Adrenal gland (tissue), 12 donors: Measurements from ENCODE around the gene DCDC2C. TPM values are rescaled to one million over a fixed set of nuclear protein-coding genes. Genes with fewer than 3 reads are reported as not detected.

Experiments used
- DNase-seq, 7 donors: peaks; one replicate each; pipeline ENCODE4 v3.0.0-alpha.2; 2019 to 2020
- H3K27ac ChIP-seq, 5 donors: fragments of 200-600 bp; sonication (generic) in 4 of 5; 1 replicate in 3 of 5; 2 replicates in 2 of 5; pipeline versions ENCODE4 v1.5.1 to v1.8.0; 2016 to 2020; ENCODE audit warnings: mild to moderate bottlenecking in 1 of 5
- H3K27me3 ChIP-seq: fragments of 200-600 bp; 2 replicates; pipeline ENCODE4 v1.8.0; 2021
- H3K36me3 ChIP-seq, 2 donors: fragments of 200-600 bp; replicated peaks in 1 of 2; 1 replicate in 1 of 2; 2 replicates in 1 of 2; pipeline versions ENCODE4 v1.5.1 to v1.8.0; 2018 to 2022
- H3K4me1 ChIP-seq, 2 donors: fragments of 200-600 bp; replicated peaks in 1 of 2; 1 replicate in 1 of 2; 2 replicates in 1 of 2; pipeline versions ENCODE4 v1.5.1 to v1.8.0; 2018 to 2021
- H3K4me3 ChIP-seq, 4 donors: fragments of 200-600 bp; sonication (generic) in 3 of 4; one replicate each; pipeline ENCODE4 v1.5.1; 2016 to 2018
- H3K9me3 ChIP-seq, 3 donors: fragments of 200-600 bp; sonication (generic) in 1 of 3; replicated peaks in 1 of 3; 1 replicate in 2 of 3; 2 replicates in 1 of 3; pipeline versions ENCODE4 v1.5.1 to v1.8.0; 2016 to 2021
- CTCF ChIP-seq, 6 experiments: fragments of 450-650 bp in 4 of 6; fragments of 200-600 bp in 2 of 6; sonication (generic) in 1 of 6; IDR thresholded peaks; 1 replicate in 5 of 6; 2 replicates in 1 of 6; pipeline versions ENCODE4 v1.5.1 to v1.8.0; 2016 to 2021; ENCODE audit warnings: antibody characterized with exemption in 6 of 6, mild to moderate bottlenecking in 2 of 6, moderate library complexity in 1 of 6
- POLR2A ChIP-seq, 2 donors: fragments of 450-650 bp; IDR thresholded peaks; one replicate each; pipeline ENCODE4 v1.6.1; 2017; ENCODE audit warnings: antibody characterized with exemption in 2 of 2, mild to moderate bottlenecking in 2 of 2, moderate library complexity in 1 of 2
- WGBS, 4 donors: extraction: QIAGEN DNeasy Blood & Tissue Kit in 2 of 4; methylation state at CpG; one replicate each; pipeline versions ENCODE4 v1.1.5 to v1.1.7; 2013 to 2017; 5-methylcytosine and 5-hydroxymethylcytosine counted together
- intact Hi-C, 2 donors: fragments of 100-400 bp; cut with DNase I; formaldehyde crosslinking; loops; one replicate each; pipeline versions ENCODE4 v1.14.1 to v1.15.0; 2022 to 2023
- polyA plus RNA-seq, 3 donors: library from polyadenylated mRNA; stranded (reverse); fragments of 200-250 nt in 2 of 3; fragments of 350-450 nt in 1 of 3; fragmentation: Illumina TruSeq in 1 of 3; extraction: RNeasy Lipid Tissue Mini Kit (QIAGEN cat#74804) in 1 of 3; gene quantifications; one replicate each; pipeline ENCODE4 v1.2.3, GENCODE V29; 2013 to 2014
- total RNA-seq, 9 donors: library from RNA; depleted of rRNA in 4 of 9; stranded (reverse); fragments of >200 nt in 4 of 9; fragments of 120-200 nt in 1 of 9; fragmentation: NEBNext Ultra II Directional in 1 of 9; extraction: Animal tissue kit (Norgen Biotek cat#: 25700) in 1 of 9; gene quantifications; one replicate each; pipeline versions ENCODE4 v1.1.0 to v1.2.4, GENCODE V29; 2013 to 2023
- donor health status: healthy with polysubstance abuse.
- donor health status: Bipolar disorder and iron deficiency.
- donor health status: DM: yes; HTN: yes; CAD: no.
- donor health status: DM: no; HTN: no; CAD: no.
- donor health status: DM: no; HTN: no; CAD: no.
- donor health status: DM: yes; HTN: yes; CAD: no.

The DCDC2C gene
- total and polyA plus RNA-seq, 12 donors: 0.18 to 2.0 (median 0.39) TPM; not detected in 6

DNA sequence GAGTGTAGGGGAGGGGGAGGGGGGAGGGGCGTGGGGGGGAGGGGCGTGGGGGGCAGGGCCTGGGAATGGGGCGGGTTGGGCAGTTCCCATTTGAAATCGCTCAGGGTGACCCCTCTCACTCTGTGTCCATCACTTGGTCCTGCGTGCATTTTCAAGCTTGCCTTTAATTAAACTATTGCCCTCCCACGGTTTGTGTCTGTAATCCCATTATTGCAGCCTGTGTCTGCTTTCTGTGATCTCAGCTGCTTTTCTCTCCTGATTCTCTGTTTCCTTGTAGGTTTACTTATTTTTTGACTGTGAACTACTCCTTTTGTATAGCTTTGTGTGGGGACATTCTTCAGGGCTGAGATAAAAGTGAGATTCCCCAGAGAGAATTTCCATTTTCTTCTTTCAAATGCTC, 1.3 kb downstream of the DCDC2C start:
- intact Hi-C loops: no loop called here
- no peak for DNase-seq
- Histone ChIP-seq H3K9me3 (no peaks in the 10 kb centered on the region), H3K4me3 (no peak overlapping the region), H3K4me1 (peaks cover 0 to 6% of the 10 kb centered on the region in 2 donors), H3K27me3 (peaks cover 12% of the 10 kb centered on the region), H3K27ac (no peak overlapping the region), H3K36me3 (no peaks in the 10 kb centered on the region)
- no peak for TF ChIP-seq CTCF (IDR thresholded peaks at IDR 0.05)
- TF ChIP-seq POLR2A (IDR thresholded peaks at IDR 0.05): no peak
- 33 to 54% (median 51%) methylated on average over 3 to 6 of the region's 6 CpGs for WGBS, 4 donors

DNA sequence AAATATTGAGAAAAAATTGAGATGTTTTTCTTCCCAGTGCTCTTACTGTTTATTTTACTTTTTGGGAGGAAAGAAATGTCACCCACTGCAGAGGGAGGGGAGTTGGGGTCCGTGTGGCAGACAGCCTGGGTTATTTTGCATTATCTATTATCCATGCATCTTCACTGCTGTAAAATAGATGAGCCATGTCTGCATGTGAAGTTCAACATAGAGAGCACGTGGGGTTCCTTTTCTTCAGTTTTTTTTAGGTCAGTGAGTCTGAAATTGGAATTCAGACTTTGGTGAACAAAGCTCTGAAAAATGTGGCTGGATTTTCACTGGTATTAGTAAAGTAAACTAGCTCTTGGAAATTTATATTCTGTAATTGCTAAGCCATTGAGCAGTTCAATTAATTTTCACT, 2.4 kb downstream of the DCDC2C start:
- DNase-seq: no peak
- H3K4me3 ChIP-seq: no peak overlapping the region
- WGBS, 4 donors: 24 to 37% (median 26%) methylated on average over 2 of the region's 2 CpGs
- peaks cover 0 to 6% of the 10 kb centered on the region in 2 donors for H3K4me1 ChIP-seq
- TF ChIP-seq CTCF (IDR thresholded peaks at IDR 0.05): no peak
- H3K36me3 ChIP-seq: no peaks in the 10 kb centered on the region
- H3K27ac ChIP-seq: no peak overlapping the region
- peaks cover 12% of the 10 kb centered on the region for H3K27me3 ChIP-seq
- H3K9me3 ChIP-seq: no peaks in the 10 kb centered on the region
- intact Hi-C loops: no loop called here

DNA sequence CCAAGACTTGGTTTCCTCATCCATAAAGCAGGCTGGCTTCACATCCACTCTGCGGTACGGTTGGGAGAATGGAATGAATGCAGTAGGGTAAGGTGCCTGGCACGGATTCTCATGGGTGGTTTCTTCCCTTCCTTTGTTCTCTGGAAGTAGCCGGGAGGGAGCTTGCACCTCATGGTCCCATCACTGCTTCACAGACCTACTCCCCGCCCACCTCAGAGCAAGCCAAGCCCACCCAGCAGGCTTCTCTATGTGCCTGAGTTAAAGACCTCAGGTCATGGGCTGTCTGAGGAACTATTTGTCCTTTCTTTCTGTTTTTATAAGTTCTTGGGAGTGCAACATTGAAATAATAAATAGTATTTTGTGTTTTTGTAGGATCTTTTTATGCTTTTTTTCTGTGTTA, 3.5 kb downstream of the DCDC2C start:
- Histone ChIP-seq H3K4me3 (no peak overlapping the region), H3K27ac (peak overlapping the region in 1 of 5 donors; percentile 47), H3K9me3 (no peaks in the 10 kb centered on the region), H3K36me3 (no peaks in the 10 kb centered on the region), H3K27me3 (peaks cover 12% of the 10 kb centered on the region), H3K4me1 (peaks cover 0 to 6% of the 10 kb centered on the region in 2 donors)
- no peak for DNase-seq
- intact Hi-C loops: no loop called here
- TF ChIP-seq POLR2A (IDR thresholded peaks at IDR 0.05) (no peak), CTCF (IDR thresholded peaks at IDR 0.05) (no peak)
- 60 to 74% (median 67%) methylated on average over 5 of the region's 5 CpGs for WGBS, 4 donors

DNA sequence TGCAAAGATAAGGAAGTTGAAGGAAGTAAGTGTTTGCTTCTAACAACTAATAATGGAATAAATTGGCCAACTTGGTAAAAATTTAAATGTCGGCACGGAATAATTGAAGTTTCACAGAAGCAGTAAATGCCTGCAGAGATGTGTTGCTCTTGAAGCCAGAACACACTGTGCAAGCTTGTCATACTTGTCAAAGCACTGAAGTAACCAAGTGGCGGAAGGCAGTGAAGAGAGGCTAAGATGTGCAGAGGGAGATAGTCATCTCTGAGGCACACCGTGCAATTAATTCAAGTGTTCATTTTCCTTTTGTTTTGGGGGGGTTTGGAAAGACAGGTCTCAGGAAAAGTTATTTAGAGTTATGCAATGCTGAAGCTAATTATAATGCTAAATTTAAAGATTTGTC, 5.2 kb downstream of the DCDC2C start:
- Histone ChIP-seq H3K27ac (no peak overlapping the region), H3K4me3 (no peak overlapping the region), H3K4me1 (peaks cover 0 to 4% of the 10 kb centered on the region in 2 donors), H3K36me3 (no peaks in the 10 kb centered on the region), H3K27me3 (peaks cover 5% of the 10 kb centered on the region), H3K9me3 (no peaks in the 10 kb centered on the region)
- DNase-seq: no peak
- intact Hi-C loops: no loop called here
- WGBS, 4 donors: 84 to 94% (median 89%) methylated on average over 4 of the region's 4 CpGs
- TF ChIP-seq POLR2A (IDR thresholded peaks at IDR 0.05) (no peak), CTCF (IDR thresholded peaks at IDR 0.05) (no peak)
